A549 treated with RU486 at 1 μM for 4 hours (cell line): ENCODE measurements around the gene DCLRE1A. TPM values are rescaled to one million over a fixed set of nuclear protein-coding genes. Genes with fewer than 3 reads are reported as not detected.

Source experiments
- total RNA-seq: library from RNA; stranded (reverse); fragments of 200-300 nt; extraction: Qiagen RNA extraction; gene quantifications from 5 replicates; pipeline ENCODE4 v1.2.3, GENCODE V29; 2022; ENCODE audit warnings: low read depth

The DCLRE1A gene
- total RNA-seq: 6.5 to 11.1 TPM (median 9.4 TPM) in 5 replicates

GRCh38 chr10:113854013-113854760 lies at the start of gene DCLRE1A, which contains the start of gene NHLRC2:
TSS of gene DCLRE1A (minus strand) at chr10:113854082. CDS start at chr10:113853182, 900 bp downstream.
TSS of gene NHLRC2 (plus strand) at chr10:113854661. CDS start at chr10:113854873, 212 bp downstream.

Other genes starting within 250 kb of the DCLRE1A start
- not detected in 5 replicates for gene NRAP, start 190.0 kb downstream of the DCLRE1A start, total RNA-seq
- gene CASP7, start 174.2 kb downstream of the DCLRE1A start, total RNA-seq: 35.0 to 42.5 TPM (median 36.9 TPM) in 5 replicates
- gene PLEKHS1, start 102.4 kb downstream of the DCLRE1A start, total RNA-seq: 0.03 to 0.14 TPM (median 0.07 TPM) in 3 of 5 replicates, not detected in the others
- gene NHLRC2, start 579 bp upstream of the DCLRE1A start, total RNA-seq: 5.0 to 7.4 TPM (median 6.3 TPM) in 5 replicates
- 0.37 to 1.1 TPM (median 0.85 TPM) in 5 replicates for gene ADRB1, start 189.8 kb upstream of the DCLRE1A start, total RNA-seq